ENCODE results near the gene F2R. TPM values are rescaled to one million over a fixed set of nuclear protein-coding genes. Genes with fewer than 3 reads are reported as not detected.

F2R gene
- total and polyA plus RNA-seq, 2 of the 4 experiments (the other 2 are of a cell fraction) = 85.7 to 147 TPM

DNA sequence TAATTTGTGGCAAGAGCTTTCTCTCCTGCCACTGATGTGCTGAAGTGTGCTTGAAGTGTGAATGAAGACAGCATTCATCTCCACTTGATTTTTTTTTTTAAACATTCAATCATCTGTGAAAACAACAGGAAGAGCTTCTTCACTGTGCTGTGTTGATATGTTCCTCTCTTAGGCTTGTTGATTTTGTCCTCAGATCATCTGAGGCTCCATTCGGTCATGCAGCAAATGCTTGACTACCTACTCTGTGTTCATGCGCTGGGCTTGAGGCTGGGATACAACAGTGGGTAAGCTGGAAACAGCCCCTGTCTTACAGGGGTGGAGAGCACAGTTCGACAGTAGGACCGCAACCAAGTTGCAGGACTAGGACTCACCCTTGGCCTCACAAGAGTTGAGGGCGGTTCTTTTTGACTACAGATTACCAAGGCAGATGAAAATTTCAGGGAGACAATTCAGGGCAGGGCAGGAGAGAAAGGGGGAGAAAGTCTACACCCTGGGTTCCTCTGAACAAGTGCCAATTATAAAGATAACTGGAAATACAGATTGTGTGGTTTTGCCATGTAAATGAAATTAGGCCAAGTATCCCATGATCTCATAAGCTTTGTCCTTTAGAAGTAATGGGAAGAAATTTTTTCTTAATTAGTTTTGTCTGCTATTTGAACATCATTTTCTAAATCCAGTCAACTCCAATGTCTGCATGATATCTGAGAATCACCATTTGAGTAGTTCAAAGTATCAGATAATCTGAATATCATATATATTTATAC lies 31.0 kb upstream of the F2R start (continued):
- no peak for TF ChIP-seq BHLHE40 (IDR thresholded peaks at IDR 0.05; ENCODE audit: low read depth, low read length)

DNA sequence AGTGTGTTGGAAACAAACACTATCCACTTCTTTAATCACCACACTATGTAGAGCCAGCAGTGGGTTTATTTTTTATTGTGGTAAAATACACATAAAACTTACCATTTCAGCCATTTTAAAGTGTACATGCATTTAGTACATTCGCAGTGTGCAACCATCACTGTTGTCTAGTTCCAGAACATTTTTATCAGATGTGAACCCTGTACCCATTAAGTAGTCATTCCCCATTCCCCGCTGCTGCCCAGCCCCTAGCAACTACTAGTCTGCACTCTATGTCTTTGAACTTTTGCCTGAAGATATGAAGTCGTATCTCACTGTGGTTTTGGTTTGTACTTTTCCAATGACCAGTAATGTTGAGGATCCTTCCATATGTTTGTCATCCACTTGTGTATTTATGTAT lies 30.2 kb upstream of the F2R start:
- Histone ChIP-seq H3K4me3 (ENCODE audit: insufficient read depth, low read depth, low read length) (no peak overlapping the region), H3K23ac (ENCODE audit: low read depth, low read length) (peak overlapping the region; percentile 64; the same call in 1 of the 2 replicates), H4K91ac (ENCODE audit: insufficient read depth, low read depth, low read length) (peak overlapping the region; percentile 37; the same call in 1 of the 2 replicates), H2BK5ac (ENCODE audit: low read depth, low read length, poor library complexity, severe bottlenecking) (peak overlapping the region; percentile 4), H3K18ac (ENCODE audit: low read depth, low read length) (peak overlapping the region; percentile 82), H2AK5ac (ENCODE audit: low read depth, low read length) (peak overlapping the region; percentile 49; the same call in 1 of the 2 replicates), H3K36me3 (ENCODE audit: control insufficient read depth, insufficient read depth, low read length) (no peaks in the 10 kb centered on the region), H3K79me1 (ENCODE audit: low read depth in 1 of 2, low read length in 2 of 2) (peaks cover 0 to 5% of the 10 kb centered on the region in 2 experiments; a peak in 1 of 4 replicates), H2BK15ac (ENCODE audit: low read depth, low read length) (peak overlapping the region; percentile 89), H3K4ac (ENCODE audit: low read depth, low read length) (peak overlapping the region; percentile 77), H3K56ac (ENCODE audit: extremely low read depth, insufficient read depth, low read length) (no peak overlapping the region), H3K9me1 (ENCODE audit: insufficient read depth, low read length) (peaks cover 9% of the 10 kb centered on the region), H2AK9ac (replicated peaks; ENCODE audit: low read depth, low read length, poor library complexity) (no peak overlapping the region), H2AFZ (replicated peaks; ENCODE audit: low read length, poor library complexity) (no peak overlapping the region), H3K4me1 (ENCODE audit: control insufficient read depth, insufficient read depth, low read length) (peaks cover 14% of the 10 kb centered on the region), H3K27me3 (ENCODE audit: control insufficient read depth, insufficient read depth, low read length) (no peaks in the 10 kb centered on the region), H4K8ac (ENCODE audit: low read depth in 2 of 2, low read length in 2 of 2) (peak overlapping the region; percentile 40 to 72; a peak in 3 of 4 replicates), H3K9me3 (ENCODE audit: control insufficient read depth, insufficient read depth, low read length) (no peaks in the 10 kb centered on the region), H3K4me2 (ENCODE audit: low read depth, low read length) (no peak overlapping the region), H3K9ac (ENCODE audit: low read depth, low read length) (no peak overlapping the region), H2BK20ac (ENCODE audit: low read depth, low read length) (peak overlapping the region; percentile 16), H3K27ac (ENCODE audit: insufficient read depth, low read length) (peak overlapping the region; percentile 10; the same call in 1 of the 2 replicates), H4K20me1 (ENCODE audit: insufficient read depth, low read length) (no peaks in the 10 kb centered on the region), H2BK120ac (ENCODE audit: low read depth, low read length) (peak overlapping the region; percentile 95), H4K5ac (ENCODE audit: low read depth, low read length) (peak overlapping the region; percentile 65), H3K14ac (replicated peaks; ENCODE audit: low read depth, low read length) (0 out of 2 replicates have a peak overlapping the region, but pooled peaks have one; percentile 64)
- in situ Hi-C loops (cut with MboI; ENCODE audit: low sequenced_read_pairs) (no loop called here), intact Hi-C loops (cut with micrococcal nuclease) (no loop called here), dilution Hi-C loops (cut with HindIII; ENCODE audit: low sequenced_read_pairs, unreplicated experiment) (no loop called here)
- ChIA-PET CTCF (no interaction called here), POLR2A (ENCODE audit: unreplicated experiment) (no interaction called here)
- 100% methylated on average over 1 of the region's 3 CpGs; no CpG with 5 or more reads in 1 of the 2 experiments for WGBS, 2 experiments (ENCODE audit: extremely low coverage in 2 of 2, insufficient read length in 1 of 2)
- TF ChIP-seq RFX5 (IDR thresholded peaks at IDR 0.05; ENCODE audit: low read depth, low read length) = no peak
- TF ChIP-seq RAD21 (IDR thresholded peaks at IDR 0.05; ENCODE audit: low read length) = no peak
- no peak for TF ChIP-seq RCOR1 (IDR thresholded peaks at IDR 0.05; ENCODE audit: insufficient replicate concordance, low read length)
- TF ChIP-seq BHLHE40 (IDR thresholded peaks at IDR 0.05; ENCODE audit: low read depth, low read length) = no peak
- no peak for TF ChIP-seq SMC3 (IDR thresholded peaks at IDR 0.05; ENCODE audit: low read depth, low read length)
- TF ChIP-seq MAFK (IDR thresholded peaks at IDR 0.05; ENCODE audit: low read depth, low read length) = no peak
- TF ChIP-seq, protein P1, sequence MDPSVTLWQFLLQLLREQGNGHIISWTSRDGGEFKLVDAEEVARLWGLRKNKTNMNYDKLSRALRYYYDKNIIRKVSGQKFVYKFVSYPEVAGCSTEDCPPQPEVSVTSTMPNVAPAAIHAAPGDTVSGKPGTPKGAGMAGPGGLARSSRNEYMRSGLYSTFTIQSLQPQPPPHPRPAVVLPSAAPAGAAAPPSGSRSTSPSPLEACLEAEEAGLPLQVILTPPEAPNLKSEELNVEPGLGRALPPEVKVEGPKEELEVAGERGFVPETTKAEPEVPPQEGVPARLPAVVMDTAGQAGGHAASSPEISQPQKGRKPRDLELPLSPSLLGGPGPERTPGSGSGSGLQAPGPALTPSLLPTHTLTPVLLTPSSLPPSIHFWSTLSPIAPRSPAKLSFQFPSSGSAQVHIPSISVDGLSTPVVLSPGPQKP (IDR thresholded peaks at IDR 0.05; ENCODE audit: borderline replicate concordance, low read depth, low read length) = no peak
- TF ChIP-seq CEBPB (IDR thresholded peaks at IDR 0.05; ENCODE audit: low read depth, low read length) = no peak
- no peak for TF ChIP-seq MXI1 (IDR thresholded peaks at IDR 0.05; ENCODE audit: borderline replicate concordance, low read depth, low read length)
- no TSS peak for BruUV-seq (replicated peaks)
- ATAC-seq (ENCODE audit: low read depth) = no peak
- DNase-seq = no peak

Measured in IMR-90 (cell line).